ENCODE results near the gene SFPQ.
"Not testable (repeated sequence)": the region's sequence is repeated elsewhere in the genome, so short reads cannot be mapped to it uniquely, and the experiment has no call there.

The SFPQ gene

DNA sequence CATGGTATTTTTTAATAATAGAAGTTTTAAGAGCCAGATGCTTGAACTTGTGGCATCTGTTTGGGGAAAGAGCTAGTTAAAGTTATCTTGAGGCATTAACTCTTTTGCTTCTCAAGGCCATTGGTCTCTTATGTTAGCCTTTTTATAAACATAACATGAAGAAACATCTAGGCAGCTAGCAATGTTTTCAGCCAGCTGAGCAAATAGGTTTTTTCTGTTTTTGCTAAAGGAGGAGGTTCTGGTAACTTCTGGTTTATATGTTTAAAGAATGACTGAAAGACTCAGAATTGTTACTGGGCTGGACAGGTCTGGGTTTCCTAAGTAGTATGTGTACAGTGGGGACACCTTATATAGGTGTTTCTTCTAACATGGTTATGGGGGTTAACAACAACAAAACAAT lies 50.7 kb downstream of the SFPQ start:
- not testable (repeated sequence) for H3K9me3 ChIP-seq (ENCODE audit: control insufficient read depth, insufficient read depth, low read length); H3K4me3 ChIP-seq (ENCODE audit: low read length); H3K27me3 ChIP-seq (ENCODE audit: control insufficient read depth, insufficient read depth, low read length); H3K4me1 ChIP-seq (ENCODE audit: control insufficient read depth, insufficient read depth, low read length); H3K36me3 ChIP-seq (ENCODE audit: control insufficient read depth, insufficient read depth, low read length); H3K27ac ChIP-seq (ENCODE audit: low read length); DNase-seq (ENCODE audit: low read depth, low spot score)

DNA sequence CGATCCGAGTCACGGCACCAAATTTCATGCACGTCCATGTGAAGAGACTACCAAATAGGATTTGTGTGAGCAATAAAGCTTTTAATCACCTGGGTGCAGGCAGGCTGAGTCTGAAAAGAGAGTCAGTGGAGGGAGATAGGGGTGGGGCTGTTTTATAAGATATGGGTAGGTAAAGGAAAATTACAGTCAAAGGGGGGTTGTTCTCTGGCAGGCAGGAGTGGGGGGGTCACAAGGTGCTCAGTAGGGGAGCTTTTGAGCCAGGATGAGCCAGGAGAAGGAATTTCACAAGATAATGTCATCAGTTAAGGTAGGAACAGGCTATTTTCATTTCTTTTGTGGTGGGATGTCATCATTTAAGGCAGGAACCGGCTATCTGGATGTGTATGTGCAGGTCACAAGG lies 55.4 kb downstream of the SFPQ start:
- H3K4me1 ChIP-seq (ENCODE audit: control insufficient read depth, insufficient read depth, low read length); H3K4me3 ChIP-seq (ENCODE audit: low read length); H3K27ac ChIP-seq (ENCODE audit: low read length); H3K9me3 ChIP-seq (ENCODE audit: control insufficient read depth, insufficient read depth, low read length); DNase-seq (ENCODE audit: low read depth, low spot score); H3K36me3 ChIP-seq (ENCODE audit: control insufficient read depth, insufficient read depth, low read length); H3K27me3 ChIP-seq (ENCODE audit: control insufficient read depth, insufficient read depth, low read length): not testable (repeated sequence)
- no CpG with 5 or more reads among the region's 5 CpGs for WGBS (ENCODE audit: insufficient coverage, insufficient read length)

DNA sequence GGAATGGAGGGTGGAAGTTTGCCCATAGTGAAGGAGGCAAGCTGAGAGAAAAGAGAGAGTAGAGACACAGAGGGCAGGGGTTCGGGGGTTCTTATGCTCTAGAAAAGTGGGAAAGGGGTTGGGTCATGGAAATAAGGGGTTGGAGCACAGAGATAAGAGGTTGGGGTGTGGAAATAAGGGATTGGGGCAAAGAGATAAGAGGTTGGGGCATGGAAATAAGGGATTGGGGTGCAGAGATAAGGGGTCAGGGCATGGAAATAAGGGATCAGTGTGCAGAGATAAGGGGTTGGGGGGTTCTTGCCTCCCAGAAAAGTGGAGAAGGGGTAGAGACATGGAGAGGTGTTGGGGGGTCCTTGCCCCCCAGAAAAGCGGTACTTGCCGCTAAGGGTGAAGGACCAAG lies 56.2 kb downstream of the SFPQ start:
- DNase-seq (ENCODE audit: low read depth, low spot score) = no peak
- no peaks in the 10 kb centered on the region; the same call in 1 of the 2 replicates for H3K9me3 ChIP-seq (ENCODE audit: control insufficient read depth, insufficient read depth, low read length)
- H3K4me3 ChIP-seq (ENCODE audit: low read length) = no peak overlapping the region
- H3K4me1 ChIP-seq (ENCODE audit: control insufficient read depth, insufficient read depth, low read length) = no peaks in the 10 kb centered on the region
- no CpG with 5 or more reads among the region's 3 CpGs for WGBS (ENCODE audit: insufficient coverage, insufficient read length)
- H3K36me3 ChIP-seq (ENCODE audit: control insufficient read depth, insufficient read depth, low read length) = no peaks in the 10 kb centered on the region
- H3K27ac ChIP-seq (ENCODE audit: low read length) = no peak overlapping the region
- no peaks in the 10 kb centered on the region for H3K27me3 ChIP-seq (ENCODE audit: control insufficient read depth, insufficient read depth, low read length)

Data from iPS DF 6.9 (cell line).